ENCODE results near the gene SLC5A5.

DNA sequence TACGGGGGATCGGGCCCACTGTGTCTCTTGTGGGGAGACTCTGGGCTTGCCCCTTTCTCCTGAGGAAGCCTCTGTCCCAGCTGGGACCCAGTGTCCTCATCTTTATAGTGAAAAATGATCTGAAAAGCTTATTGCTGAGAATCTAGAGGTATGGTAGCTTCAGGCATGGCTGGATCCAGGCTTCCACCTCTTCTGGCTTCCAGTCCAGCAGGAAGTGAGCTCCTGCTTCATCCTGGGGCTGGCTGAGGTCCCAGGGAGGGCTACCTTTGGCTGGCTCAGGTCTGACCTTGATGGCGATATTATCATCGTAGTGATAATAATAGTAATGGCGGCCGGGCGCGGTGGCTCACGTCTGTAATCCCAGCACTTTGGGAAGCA lies 3.0 kb downstream of the SLC5A5 start:
- TF ChIP-seq, protein P1, sequence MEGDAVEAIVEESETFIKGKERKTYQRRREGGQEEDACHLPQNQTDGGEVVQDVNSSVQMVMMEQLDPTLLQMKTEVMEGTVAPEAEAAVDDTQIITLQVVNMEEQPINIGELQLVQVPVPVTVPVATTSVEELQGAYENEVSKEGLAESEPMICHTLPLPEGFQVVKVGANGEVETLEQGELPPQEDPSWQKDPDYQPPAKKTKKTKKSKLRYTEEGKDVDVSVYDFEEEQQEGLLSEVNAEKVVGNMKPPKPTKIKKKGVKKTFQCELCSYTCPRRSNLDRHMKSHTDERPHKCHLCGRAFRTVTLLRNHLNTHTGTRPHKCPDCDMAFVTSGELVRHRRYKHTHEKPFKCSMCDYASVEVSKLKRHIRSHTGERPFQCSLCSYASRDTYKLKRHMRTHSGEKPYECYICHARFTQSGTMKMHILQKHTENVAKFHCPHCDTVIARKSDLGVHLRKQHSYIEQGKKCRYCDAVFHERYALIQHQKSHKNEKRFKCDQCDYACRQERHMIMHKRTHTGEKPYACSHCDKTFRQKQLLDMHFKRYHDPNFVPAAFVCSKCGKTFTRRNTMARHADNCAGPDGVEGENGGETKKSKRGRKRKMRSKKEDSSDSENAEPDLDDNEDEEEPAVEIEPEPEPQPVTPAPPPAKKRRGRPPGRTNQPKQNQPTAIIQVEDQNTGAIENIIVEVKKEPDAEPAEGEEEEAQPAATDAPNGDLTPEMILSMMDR (IDR thresholded peaks at IDR 0.05) = no peak
- TF ChIP-seq POLR2A (IDR thresholded peaks at IDR 0.05) = no peak
